SU-DHL-6 (cell line): Measurements from ENCODE around the gene ACSS1.

Experiments used
- CTCF ChIP-seq: fragments of 200-600 bp; sonication (generic); IDR thresholded peaks from one replicate; pipeline ENCODE4 v1.5.1; 2017; ENCODE audit warnings: antibody characterized with exemption, mild to moderate bottlenecking, low read length, moderate library complexity; ENCODE audit not compliant: insufficient read depth, poor library complexity, severe bottlenecking
- EZH2phosphoT487 ChIP-seq: fragments of 200-600 bp; sonication (generic), shearing (Covaris generic); conservative IDR thresholded peaks from 2 replicates; pipeline ENCODE4 v1.6.1; 2018; ENCODE audit warnings: mild to moderate bottlenecking, antibody characterized with exemption, low read length, moderate library complexity, mixed read lengths

GRCh38 chr20:25052255-25053194, 5.4 kb downstream of the ACSS1 start:
- TF ChIP-seq CTCF (no peak), EZH2phosphoT487 (no peak)
